ENCODE results near the gene SLC8A2. TPM values are rescaled to one million over a fixed set of nuclear protein-coding genes. Genes with fewer than 3 reads are reported as not detected.

SLC8A2 gene
- total RNA-seq, 2 experiments from 2014 or later = 0.18 to 0.43 TPM

GRCh38 chr19:47411101-47411500 lies 60.6 kb downstream of the SLC8A2 start:
- Mint-ChIP-seq H3K27ac (no peak overlapping the region), H3K4me1 (ENCODE audit: low read depth) (no peaks in the 10 kb centered on the region), H3K27me3 (peaks cover 38% of the 10 kb centered on the region), H3K4me3 (no peak overlapping the region), H3K36me3 (ENCODE audit: low read depth) (no peaks in the 10 kb centered on the region), H3K9me3 (no peaks in the 10 kb centered on the region)
- CTCF ChIA-PET = no interaction called here
- no peak for ATAC-seq
- DNase-seq = no peak
- intact Hi-C loops (cut with micrococcal nuclease) = no loop called here
- POLR2A ChIA-PET = no interaction called here
- TF ChIP-seq CTCF (IDR thresholded peaks at IDR 0.05) = no peak

GRCh38 chr19:47408156-47408938 lies 63.3 kb downstream of the SLC8A2 start:
- no peak for TF ChIP-seq CTCF (IDR thresholded peaks at IDR 0.05)
- DNase-seq (no peak), ATAC-seq (no peak)
- Mint-ChIP-seq H3K27ac (no peak overlapping the region), H3K27me3 (peaks cover 31% of the 10 kb centered on the region), H3K4me3 (no peak overlapping the region), H3K4me1 (ENCODE audit: low read depth) (no peaks in the 10 kb centered on the region), H3K36me3 (ENCODE audit: low read depth) (no peaks in the 10 kb centered on the region), H3K9me3 (no peaks in the 10 kb centered on the region)
- intact Hi-C loops (cut with micrococcal nuclease) = no loop called here
- ChIA-PET POLR2A (no interaction called here), CTCF (no interaction called here)

GRCh38 chr19:47407417-47407774 lies 64.3 kb downstream of the SLC8A2 start:
- ChIA-PET POLR2A (no interaction called here), CTCF (no interaction called here)
- ATAC-seq (no peak), DNase-seq (no peak)
- peaks cover 31% of the 10 kb centered on the region for H3K27me3 Mint-ChIP-seq
- no peaks in the 10 kb centered on the region for H3K9me3 Mint-ChIP-seq
- H3K4me3 Mint-ChIP-seq = no peak overlapping the region
- no peak for TF ChIP-seq CTCF (IDR thresholded peaks at IDR 0.05)
- intact Hi-C loops (cut with micrococcal nuclease) = no loop called here
- no peaks in the 10 kb centered on the region for H3K4me1 Mint-ChIP-seq (ENCODE audit: low read depth)
- no peak overlapping the region for H3K27ac Mint-ChIP-seq
- no peaks in the 10 kb centered on the region for H3K36me3 Mint-ChIP-seq (ENCODE audit: low read depth)

- ChIA-PET POLR2A (no interaction called here), CTCF (no interaction called here)
- peaks cover 31% of the 10 kb centered on the region for H3K27me3 Mint-ChIP-seq
- H3K27ac Mint-ChIP-seq = no peak overlapping the region
- no peaks in the 10 kb centered on the region for H3K4me1 Mint-ChIP-seq (ENCODE audit: low read depth)
- intact Hi-C loops (cut with micrococcal nuclease) = no loop called here
- no peak overlapping the region for H3K4me3 Mint-ChIP-seq
- no peaks in the 10 kb centered on the region for H3K36me3 Mint-ChIP-seq (ENCODE audit: low read depth)
- H3K9me3 Mint-ChIP-seq = no peaks in the 10 kb centered on the region
- no peak for DNase-seq
- ATAC-seq = peak; percentile 37
- no peak for TF ChIP-seq CTCF (IDR thresholded peaks at IDR 0.05)
These were observed 64.8 kb downstream of the SLC8A2 start for GRCh38 chr19:47406711-47407416.

GRCh38 chr19:47405854-47406417 lies 65.8 kb downstream of the SLC8A2 start:
- ATAC-seq = no peak
- DNase-seq = no peak
- Mint-ChIP-seq H3K36me3 (ENCODE audit: low read depth) (no peaks in the 10 kb centered on the region), H3K27ac (no peak overlapping the region), H3K9me3 (no peaks in the 10 kb centered on the region), H3K4me3 (no peak overlapping the region), H3K27me3 (peaks cover 31% of the 10 kb centered on the region), H3K4me1 (ENCODE audit: low read depth) (no peaks in the 10 kb centered on the region)
- CTCF ChIA-PET = no interaction called here
- no peak for TF ChIP-seq CTCF (IDR thresholded peaks at IDR 0.05)
- POLR2A ChIA-PET = no interaction called here
- intact Hi-C loops (cut with micrococcal nuclease) = no loop called here

All from activated CD8-positive, alpha-beta T cell treated with anti-CD3 and anti-CD28 coated beads for 36 hours (primary cell).